Measurements from ENCODE around the gene KIAA2012. TPM values are rescaled to one million over a fixed set of nuclear protein-coding genes. Genes with fewer than 3 reads are reported as not detected.

Gene KIAA2012
- total RNA-seq, 1 experiment from 2014 or later = not detected

DNA sequence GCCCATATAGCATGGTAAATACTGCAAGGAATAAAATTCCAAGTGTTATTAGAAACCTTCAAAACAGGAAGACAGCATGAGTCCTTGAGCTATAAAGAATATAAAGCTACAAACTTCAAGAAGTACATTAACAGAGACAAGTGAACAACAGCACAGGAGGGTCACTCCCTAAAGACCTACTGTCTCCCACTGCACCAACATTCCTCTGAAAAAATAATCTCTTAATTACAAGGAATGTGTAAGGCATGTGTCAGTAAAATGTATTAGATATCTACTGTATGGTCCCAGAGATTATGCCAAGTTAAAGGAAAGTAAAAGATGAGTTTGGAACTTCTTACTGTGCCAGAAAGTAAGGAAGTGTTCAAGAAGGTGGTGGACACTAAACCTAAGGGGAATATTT lies 135.5 kb downstream of the KIAA2012 start:
- no peak for DNase-seq
- Mint-ChIP-seq H3K9me3 (ENCODE audit: low read depth, unreplicated experiment) (no peaks in the 10 kb centered on the region), H3K36me3 (ENCODE audit: insufficient read depth, unreplicated experiment) (peaks cover 45% of the 10 kb centered on the region), H3K4me3 (ENCODE audit: low read depth, unreplicated experiment) (no peak overlapping the region), H3K4me1 (ENCODE audit: low read depth, unreplicated experiment) (no peaks in the 10 kb centered on the region), H3K27ac (ENCODE audit: unreplicated experiment) (no peak overlapping the region), H3K27me3 (ENCODE audit: unreplicated experiment) (no peaks in the 10 kb centered on the region)
- no TSS peak for BruUV-seq (replicated peaks)
- CTCF ChIA-PET = no interaction called here
- TF ChIP-seq, protein P1, sequence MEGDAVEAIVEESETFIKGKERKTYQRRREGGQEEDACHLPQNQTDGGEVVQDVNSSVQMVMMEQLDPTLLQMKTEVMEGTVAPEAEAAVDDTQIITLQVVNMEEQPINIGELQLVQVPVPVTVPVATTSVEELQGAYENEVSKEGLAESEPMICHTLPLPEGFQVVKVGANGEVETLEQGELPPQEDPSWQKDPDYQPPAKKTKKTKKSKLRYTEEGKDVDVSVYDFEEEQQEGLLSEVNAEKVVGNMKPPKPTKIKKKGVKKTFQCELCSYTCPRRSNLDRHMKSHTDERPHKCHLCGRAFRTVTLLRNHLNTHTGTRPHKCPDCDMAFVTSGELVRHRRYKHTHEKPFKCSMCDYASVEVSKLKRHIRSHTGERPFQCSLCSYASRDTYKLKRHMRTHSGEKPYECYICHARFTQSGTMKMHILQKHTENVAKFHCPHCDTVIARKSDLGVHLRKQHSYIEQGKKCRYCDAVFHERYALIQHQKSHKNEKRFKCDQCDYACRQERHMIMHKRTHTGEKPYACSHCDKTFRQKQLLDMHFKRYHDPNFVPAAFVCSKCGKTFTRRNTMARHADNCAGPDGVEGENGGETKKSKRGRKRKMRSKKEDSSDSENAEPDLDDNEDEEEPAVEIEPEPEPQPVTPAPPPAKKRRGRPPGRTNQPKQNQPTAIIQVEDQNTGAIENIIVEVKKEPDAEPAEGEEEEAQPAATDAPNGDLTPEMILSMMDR (IDR thresholded peaks at IDR 0.05; ENCODE audit: unreplicated experiment) = no peak
- intact Hi-C loops (cut with micrococcal nuclease; ENCODE audit: unreplicated experiment) = no loop called here

DNA sequence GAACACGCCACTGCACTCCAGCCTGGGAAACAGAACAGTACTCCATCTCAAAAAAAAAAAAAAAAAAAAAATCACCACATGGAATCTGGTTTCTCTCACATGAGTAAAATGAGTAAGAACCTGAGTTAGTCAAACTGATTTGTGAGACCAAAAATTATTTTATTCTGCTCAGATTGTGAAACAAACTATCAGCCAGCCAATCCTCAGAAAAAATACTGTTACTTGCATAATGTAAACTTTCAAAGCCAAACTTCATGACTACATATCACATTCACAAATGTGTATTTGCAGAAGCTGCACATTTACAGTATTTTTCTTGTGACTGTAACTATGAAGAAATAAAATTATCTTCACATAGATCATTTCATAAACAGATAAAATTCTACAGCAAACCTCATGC lies 142.1 kb downstream of the KIAA2012 start:
- intact Hi-C loops (cut with micrococcal nuclease; ENCODE audit: unreplicated experiment) = loop anchor here (5.0 kb wide), 1 partner anchor 62 kb away; no protein-coding TSS in a partner anchor
- H3K4me1 Mint-ChIP-seq (ENCODE audit: low read depth, unreplicated experiment) = no peaks in the 10 kb centered on the region
- no peak overlapping the region for H3K27ac Mint-ChIP-seq (ENCODE audit: unreplicated experiment)
- TF ChIP-seq, protein P1 (IDR thresholded peaks at IDR 0.05; ENCODE audit: unreplicated experiment) = no peak
- H3K4me3 Mint-ChIP-seq (ENCODE audit: low read depth, unreplicated experiment) = no peak overlapping the region
- no peak for DNase-seq
- no TSS peak for BruUV-seq (replicated peaks)
- peaks cover 52% of the 10 kb centered on the region for H3K36me3 Mint-ChIP-seq (ENCODE audit: insufficient read depth, unreplicated experiment)
- H3K27me3 Mint-ChIP-seq (ENCODE audit: unreplicated experiment) = no peaks in the 10 kb centered on the region
- CTCF ChIA-PET = no interaction called here
- H3K9me3 Mint-ChIP-seq (ENCODE audit: low read depth, unreplicated experiment) = no peaks in the 10 kb centered on the region

DNA sequence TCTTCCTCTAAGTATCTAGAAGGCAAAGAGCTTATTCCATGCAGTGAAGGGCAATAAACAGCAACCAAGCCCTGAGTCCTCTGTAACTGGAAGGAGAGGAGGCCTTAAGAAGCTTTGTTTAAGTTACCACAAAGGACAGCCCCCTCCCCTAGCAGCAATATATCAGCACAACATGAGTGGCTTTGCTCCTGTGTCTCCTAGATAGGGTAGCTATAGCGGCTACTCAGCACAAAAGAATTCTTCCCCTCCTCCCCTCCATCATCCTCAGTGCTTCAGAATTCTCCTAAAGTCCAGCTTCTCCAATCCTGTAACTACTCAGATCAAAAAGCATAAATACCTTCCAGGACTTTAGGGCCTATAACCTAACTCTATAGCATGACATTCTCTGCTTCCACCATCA lies 148.8 kb downstream of the KIAA2012 start:
- Mint-ChIP-seq H3K27ac (ENCODE audit: unreplicated experiment) (no peak overlapping the region), H3K9me3 (ENCODE audit: low read depth, unreplicated experiment) (no peaks in the 10 kb centered on the region), H3K4me1 (ENCODE audit: low read depth, unreplicated experiment) (peaks cover 25% of the 10 kb centered on the region), H3K36me3 (ENCODE audit: insufficient read depth, unreplicated experiment) (peaks cover 68% of the 10 kb centered on the region), H3K4me3 (ENCODE audit: low read depth, unreplicated experiment) (no peak overlapping the region), H3K27me3 (ENCODE audit: unreplicated experiment) (no peaks in the 10 kb centered on the region)
- intact Hi-C loops (cut with micrococcal nuclease; ENCODE audit: unreplicated experiment) = no loop called here
- TF ChIP-seq, protein P1 (IDR thresholded peaks at IDR 0.05; ENCODE audit: unreplicated experiment) = no peak
- no TSS peak for BruUV-seq (replicated peaks)
- CTCF ChIA-PET = interaction anchor here (0.6 kb wide), 1 partner anchor 33 kb away, joined by 3 read pairs; no protein-coding TSS in a partner anchor
- DNase-seq = no peak

DNA sequence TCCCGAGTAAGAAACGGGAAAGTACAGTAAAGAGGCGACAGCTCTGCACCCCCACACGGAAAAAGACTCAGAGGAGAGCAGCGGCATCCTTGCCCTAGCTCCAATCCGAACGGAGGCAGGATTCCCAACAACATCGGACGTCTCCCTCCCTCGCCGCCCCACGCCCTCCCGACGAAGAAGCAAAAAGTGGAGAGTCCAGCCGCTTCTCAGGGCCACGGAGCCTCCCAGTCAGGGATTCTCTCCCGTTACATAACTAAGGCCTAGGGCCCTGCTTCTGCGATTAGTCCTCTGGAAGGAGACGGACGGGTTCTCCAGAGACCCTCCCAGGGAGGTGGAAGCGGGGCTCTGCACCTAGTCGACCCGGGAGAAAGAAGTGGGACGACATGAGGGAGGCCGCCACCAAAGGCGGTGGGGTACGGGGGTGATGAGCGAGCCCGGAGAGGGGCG lies 164.8 kb downstream of the KIAA2012 start:
- Mint-ChIP-seq H3K36me3 (ENCODE audit: insufficient read depth, unreplicated experiment) (peaks cover 26% of the 10 kb centered on the region), H3K27ac (ENCODE audit: unreplicated experiment) (peak overlapping the region; percentile 79), H3K27me3 (ENCODE audit: unreplicated experiment) (no peaks in the 10 kb centered on the region), H3K9me3 (ENCODE audit: low read depth, unreplicated experiment) (no peaks in the 10 kb centered on the region), H3K4me3 (ENCODE audit: low read depth, unreplicated experiment) (peak overlapping the region; percentile 87), H3K4me1 (ENCODE audit: low read depth, unreplicated experiment) (peaks cover 10% of the 10 kb centered on the region)
- TF ChIP-seq, protein P1 (IDR thresholded peaks at IDR 0.05; ENCODE audit: unreplicated experiment) = no peak
- peak; percentile 31 for DNase-seq
- CTCF ChIA-PET = no interaction called here
- intact Hi-C loops (cut with micrococcal nuclease; ENCODE audit: unreplicated experiment) = no loop called here
- BruUV-seq (replicated peaks) = no TSS peak

Data from Calu3 (cell line).